HEK293T (cell line): Measurements from ENCODE around the gene SOX30.

Experiments
- CTCF ChIA-PET: fragments of 350-600 bp; formaldehyde crosslinking; extraction: SDS; loops from one replicate; lab custom pipeline; 2021; ENCODE audit warnings: antibody characterized with exemption, inconsistent platforms; lab: Yijun Ruan, JAX
- POLR2A ChIA-PET: fragments of 350-600 bp; formaldehyde crosslinking; extraction: SDS; loops from one replicate; lab custom pipeline; 2020; ENCODE audit warnings: antibody characterized with exemption, inconsistent platforms; lab: Yijun Ruan, JAX
- DNase-seq: peaks from one replicate; pipeline ENCODE4 v3.0.0; 2012; ENCODE audit warnings: mixed read lengths; ENCODE audit errors: extremely low spot score
- ARNT ChIP-seq: fragments of 450-650 bp; IDR thresholded peaks from 2 replicates; pipeline ENCODE4 v1.6.1; 2017; ENCODE audit warnings: mild to moderate bottlenecking
- BHLHE40 ChIP-seq: fragments of 450-650 bp; IDR thresholded peaks from 2 replicates; pipeline ENCODE4 v1.6.1; 2016; ENCODE audit warnings: mild to moderate bottlenecking, moderate library complexity, borderline replicate concordance
- CTBP1 ChIP-seq: fragments of 450-650 bp; IDR thresholded peaks from 2 replicates; pipeline ENCODE4 v1.6.1; 2016; ENCODE audit warnings: borderline replicate concordance
- ELF4 ChIP-seq: fragments of 450-650 bp; IDR thresholded peaks from 2 replicates; pipeline ENCODE4 v1.6.1; 2017; ENCODE audit warnings: antibody characterized with exemption
- FOXA1 ChIP-seq: fragments of 450-650 bp; IDR thresholded peaks from 2 replicates; pipeline ENCODE4 v1.6.1; 2016; ENCODE audit warnings: mild to moderate bottlenecking
- FOXK2 ChIP-seq: fragments of 450-650 bp; IDR thresholded peaks from 2 replicates; pipeline ENCODE4 v1.6.1; 2016; ENCODE audit warnings: mild to moderate bottlenecking
- FOXM1 ChIP-seq: fragments of 450-650 bp; IDR thresholded peaks from 2 replicates; pipeline ENCODE4 v1.6.1; 2017; ENCODE audit warnings: mild to moderate bottlenecking, borderline replicate concordance
- HDGF ChIP-seq: fragments of 450-650 bp; IDR thresholded peaks from 2 replicates; pipeline ENCODE4 v1.6.1; 2017; ENCODE audit warnings: antibody characterized with exemption, borderline replicate concordance
- L3MBTL2 ChIP-seq: fragments of 450-650 bp; conservative IDR thresholded peaks from 2 replicates; pipeline ENCODE4 v1.6.1; 2016; ENCODE audit warnings: mild to moderate bottlenecking
- LEF1 ChIP-seq: fragments of 450-650 bp; IDR thresholded peaks from 2 replicates; pipeline ENCODE4 v1.6.1; 2017; ENCODE audit warnings: mild to moderate bottlenecking, borderline replicate concordance
- NFRKB ChIP-seq: fragments of 450-650 bp; IDR thresholded peaks from 2 replicates; pipeline ENCODE4 v1.6.1; 2016; ENCODE audit warnings: mild to moderate bottlenecking, moderate library complexity
- SP1 ChIP-seq: fragments of 450-650 bp; IDR thresholded peaks from 2 replicates; pipeline ENCODE4 v1.6.1; 2017
- SUZ12 ChIP-seq: fragments of 450-650 bp; IDR thresholded peaks from 2 replicates; pipeline ENCODE4 v1.6.1; 2016; ENCODE audit warnings: mild to moderate bottlenecking
- TARDBP ChIP-seq: fragments of 450-650 bp; IDR thresholded peaks from 2 replicates; pipeline ENCODE4 v1.6.1; 2016
- ZNF384 ChIP-seq: fragments of 450-650 bp; IDR thresholded peaks from 2 replicates; pipeline ENCODE4 v1.6.1; 2016
- TF ChIP-seq, protein P1 (sequence below): fragments of 450-650 bp; IDR thresholded peaks from 2 replicates; pipeline ENCODE4 v1.6.1; 2016

The SOX30 gene

DNA sequence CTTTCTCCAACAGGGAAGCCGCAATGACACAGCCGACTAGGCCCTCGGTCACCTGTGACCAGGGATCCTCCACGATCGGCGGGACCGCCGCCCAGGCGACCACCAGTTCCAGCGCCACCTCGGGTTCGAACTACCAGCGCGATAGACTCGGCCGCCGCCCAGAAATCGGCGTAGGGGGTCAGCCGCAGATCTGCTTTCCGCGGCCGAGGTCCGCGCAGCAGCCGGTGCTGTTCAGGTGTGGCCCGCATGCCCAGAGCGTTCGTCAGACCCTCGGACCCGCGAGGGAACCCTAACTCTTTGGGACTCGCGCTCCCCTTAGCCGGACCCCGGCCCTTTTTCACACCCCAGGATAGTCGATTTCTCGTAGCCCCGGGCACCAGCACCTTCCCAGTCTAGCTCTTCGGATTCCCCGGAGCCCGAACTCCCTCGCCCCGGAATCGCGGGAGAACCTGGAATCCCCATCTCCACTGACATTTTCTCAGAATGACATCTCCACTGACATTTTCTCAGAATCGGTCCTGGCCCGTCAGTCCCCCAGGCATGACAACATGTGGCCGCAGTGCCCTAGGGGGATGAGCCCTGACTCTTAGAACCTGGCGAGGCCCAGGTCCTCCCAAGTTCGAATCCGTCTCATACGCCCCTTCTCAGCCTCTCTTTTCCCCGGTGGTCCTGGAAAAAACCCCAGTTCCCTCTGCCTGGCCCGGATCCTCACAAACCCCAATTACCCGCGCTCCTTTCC, 19.5 kb upstream of the SOX30 start:
- DNase-seq = no peak
- TF ChIP-seq TARDBP = no peak
- no peak for TF ChIP-seq ZNF384
- no peak for TF ChIP-seq SUZ12
- no peak for TF ChIP-seq LEF1
- TF ChIP-seq HDGF = no peak
- TF ChIP-seq ELF4 = no peak
- no peak for TF ChIP-seq BHLHE40
- TF ChIP-seq SP1 = no peak
- TF ChIP-seq FOXA1 = no peak
- no peak for TF ChIP-seq FOXK2
- TF ChIP-seq NFRKB = no peak
- TF ChIP-seq, protein P1, sequence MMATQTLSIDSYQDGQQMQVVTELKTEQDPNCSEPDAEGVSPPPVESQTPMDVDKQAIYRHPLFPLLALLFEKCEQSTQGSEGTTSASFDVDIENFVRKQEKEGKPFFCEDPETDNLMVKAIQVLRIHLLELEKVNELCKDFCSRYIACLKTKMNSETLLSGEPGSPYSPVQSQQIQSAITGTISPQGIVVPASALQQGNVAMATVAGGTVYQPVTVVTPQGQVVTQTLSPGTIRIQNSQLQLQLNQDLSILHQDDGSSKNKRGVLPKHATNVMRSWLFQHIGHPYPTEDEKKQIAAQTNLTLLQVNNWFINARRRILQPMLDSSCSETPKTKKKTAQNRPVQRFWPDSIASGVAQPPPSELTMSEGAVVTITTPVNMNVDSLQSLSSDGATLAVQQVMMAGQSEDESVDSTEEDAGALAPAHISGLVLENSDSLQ = no peak
- TF ChIP-seq CTBP1 = no peak
- TF ChIP-seq ARNT = no peak
- TF ChIP-seq FOXM1 = no peak
- no peak for TF ChIP-seq L3MBTL2
- ChIA-PET CTCF (no interaction called here), POLR2A (no interaction called here)

DNA sequence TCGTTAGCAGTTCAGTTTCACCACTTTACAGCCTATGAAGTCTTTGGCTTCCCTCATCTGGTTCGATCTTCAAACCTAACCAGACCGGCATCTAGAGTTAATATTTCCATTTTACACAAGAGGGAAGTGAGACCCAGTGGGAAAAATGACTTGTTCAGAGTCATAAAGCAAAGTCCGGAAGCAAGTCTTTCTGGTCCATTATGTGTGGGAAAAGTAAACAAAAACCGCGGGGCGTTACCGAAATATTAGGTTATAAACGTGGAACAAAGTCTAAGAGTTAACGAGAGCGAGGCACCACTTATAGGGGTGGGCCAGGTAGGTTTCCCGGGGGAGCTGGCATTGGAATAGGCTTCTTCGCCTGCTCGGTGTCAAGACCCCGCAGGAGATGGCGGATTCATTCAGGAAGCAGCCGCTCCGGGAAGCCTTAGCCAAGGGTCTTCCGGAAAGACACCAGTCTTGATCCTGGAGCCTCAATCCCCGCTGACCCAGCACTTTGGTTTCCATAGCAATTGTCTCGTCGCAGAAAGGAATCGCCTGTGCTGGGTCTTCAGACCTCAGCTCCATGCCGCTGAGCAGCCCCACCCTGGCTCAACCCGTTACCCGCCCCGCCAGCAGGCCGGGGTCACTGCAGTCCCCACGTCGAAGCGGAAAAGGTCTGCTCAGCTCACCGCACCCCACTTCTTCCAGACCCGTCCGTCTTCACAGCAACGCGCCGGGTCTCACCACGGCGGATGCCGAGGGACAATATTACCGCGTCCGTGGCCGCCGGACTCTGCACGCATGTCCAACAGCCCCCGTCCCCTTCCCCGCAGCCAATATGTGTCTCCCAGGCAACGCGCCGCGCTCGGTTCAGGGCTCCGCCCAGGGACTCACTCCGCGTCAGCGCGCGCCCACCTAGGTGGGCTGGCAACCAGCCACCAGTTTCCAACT, 18.7 kb upstream of the SOX30 start, which contains the start of gene C5orf52:
Gene C5orf52, plus strand, starts transcription at position 872 of the 930 bp plus-strand sequence. CDS start 82 bp downstream, outside the sequence.
- TF ChIP-seq ZNF384 = no peak
- no peak for TF ChIP-seq TARDBP
- TF ChIP-seq LEF1 = no peak
- TF ChIP-seq NFRKB = no peak
- TF ChIP-seq, protein P1 = no peak
- TF ChIP-seq L3MBTL2 = no peak
- TF ChIP-seq SP1 = no peak
- TF ChIP-seq SUZ12 = no peak
- no peak for TF ChIP-seq BHLHE40
- no peak for TF ChIP-seq ELF4
- no peak for TF ChIP-seq HDGF
- no peak for TF ChIP-seq FOXK2
- no peak for TF ChIP-seq ARNT
- TF ChIP-seq FOXM1 = no peak
- TF ChIP-seq CTBP1 = no peak
- TF ChIP-seq FOXA1 = no peak
- POLR2A ChIA-PET = no interaction called here
- DNase-seq = peak; percentile 19
- CTCF ChIA-PET = interaction anchor here (1.0 kb wide), 1 partner anchor 72 kb away, joined by 3 read pairs; no protein-coding TSS in a partner anchor

DNA sequence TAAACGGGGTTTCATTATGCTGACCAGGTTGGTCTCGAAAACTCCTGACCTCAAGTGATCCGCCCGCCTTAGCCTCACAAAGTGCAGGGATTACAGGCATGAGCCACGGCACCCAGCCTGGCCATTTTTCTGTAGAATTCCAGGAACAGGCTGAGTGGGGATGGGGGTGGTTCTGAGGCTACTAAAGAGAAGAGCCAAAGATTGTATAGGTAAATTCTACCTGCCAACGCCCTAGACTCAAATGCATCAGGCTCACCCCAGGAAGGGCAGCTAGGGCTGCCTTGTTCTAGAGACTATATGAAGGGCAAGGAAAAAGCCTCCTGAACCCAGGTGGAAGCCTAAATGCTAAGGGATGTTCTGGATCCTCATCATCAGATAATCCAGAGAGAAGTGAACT, 17.5 kb upstream of the SOX30 start:
- TF ChIP-seq FOXM1 (no peak), L3MBTL2 (no peak), SP1 (no peak), FOXA1 (no peak), FOXK2 (no peak), BHLHE40 (no peak), ELF4 (no peak), TARDBP (no peak), ARNT (no peak)
- DNase-seq = no peak
- CTCF ChIA-PET = interaction anchor here (0.6 to 1.9 kb wide), 2 partner anchors 72 to 74 kb away, joined by 5 to 6 read pairs; partner anchors contain the start of gene LSM11
- POLR2A ChIA-PET = no interaction called here

DNA sequence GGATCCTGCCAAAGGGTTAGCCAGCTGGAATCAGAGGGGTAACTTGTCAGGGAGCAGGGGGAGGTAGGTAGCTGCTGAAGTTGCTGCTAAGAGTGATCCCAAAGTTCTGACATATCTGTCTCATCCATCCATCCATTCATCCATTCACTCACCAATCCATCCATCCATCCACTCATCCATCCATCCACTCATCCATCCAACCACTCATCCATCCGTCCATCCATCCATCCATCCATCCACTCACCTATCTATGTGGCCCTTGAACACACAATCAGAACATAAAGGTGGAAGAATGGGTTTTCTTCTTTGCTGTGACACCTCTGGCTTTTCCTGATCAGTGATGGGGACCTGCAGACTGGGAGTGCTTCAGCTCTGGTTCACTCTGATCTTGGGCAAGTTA, 16.1 kb upstream of the SOX30 start:
- TF ChIP-seq ARNT = no peak
- TF ChIP-seq TARDBP = no peak
- TF ChIP-seq L3MBTL2 = no peak
- TF ChIP-seq, protein P1 = no peak
- no peak for TF ChIP-seq NFRKB
- no peak for TF ChIP-seq FOXK2
- no peak for TF ChIP-seq ZNF384
- no peak for TF ChIP-seq SUZ12
- TF ChIP-seq HDGF = no peak
- no peak for TF ChIP-seq SP1
- TF ChIP-seq CTBP1 = no peak
- TF ChIP-seq ELF4 = no peak
- no peak for TF ChIP-seq BHLHE40
- no peak for TF ChIP-seq FOXM1
- TF ChIP-seq LEF1 = no peak
- no peak for TF ChIP-seq FOXA1
- ChIA-PET CTCF (interaction anchor here (0.6 to 1.9 kb wide), 3 partner anchors 52 to 326 kb away, joined by 3 to 6 read pairs (median 5); partner anchors contain the start of gene LSM11), POLR2A (interaction anchor here (0.6 kb wide), 1 partner anchor 73 kb away, joined by 5 read pairs; no protein-coding TSS in a partner anchor)
- DNase-seq = no peak

DNA sequence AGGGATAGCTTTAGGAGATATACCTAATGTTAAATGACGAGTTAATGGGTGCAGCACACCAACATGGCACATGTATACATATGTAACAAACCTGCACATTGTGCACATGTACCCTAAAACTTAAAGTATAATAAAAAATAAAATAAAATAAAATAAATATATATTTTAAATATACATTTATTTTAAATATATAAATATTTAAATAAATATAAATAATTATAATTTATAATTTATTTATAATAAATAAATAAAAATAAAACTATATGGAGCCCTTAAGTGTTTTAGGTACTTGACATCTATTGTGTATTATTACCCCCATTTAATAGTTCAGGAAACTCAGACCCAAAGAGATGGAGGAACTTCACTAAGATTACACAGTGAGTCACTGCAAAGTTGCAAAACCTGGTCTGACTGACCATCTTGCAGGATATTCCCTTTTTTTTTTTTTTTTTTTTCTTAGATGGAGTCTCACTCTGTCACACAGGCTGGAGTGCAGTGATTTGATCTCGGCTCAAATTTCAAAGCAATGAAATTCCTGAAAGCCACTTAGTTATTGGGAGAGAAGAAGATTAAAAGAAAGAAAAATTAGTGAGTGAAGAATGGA, 13.3 kb upstream of the SOX30 start:
- DNase-seq = no peak
- POLR2A ChIA-PET = no interaction called here
- peak; percentile 34; the same call in 1 of the 2 replicates for TF ChIP-seq ZNF384
- no peak for TF ChIP-seq NFRKB
- no peak for TF ChIP-seq LEF1
- no peak for TF ChIP-seq BHLHE40
- CTCF ChIA-PET = interaction anchor here (0.7 kb wide), 1 partner anchor 78 kb away, joined by 4 read pairs; no protein-coding TSS in a partner anchor
